HepG2 (cell line): ENCODE results near the gene SSNA1. TPM values are rescaled to one million over a fixed set of nuclear protein-coding genes. Genes with fewer than 3 reads are reported as not detected.

Experiments used
- ATAD3A ChIP-seq: sonication (generic); formaldehyde crosslinking; IDR thresholded peaks from 2 replicates; pipeline ENCODE4 v1.4.0; 2020; ENCODE audit warnings: missing genetic modification reagents
- E2F1 ChIP-seq: sonication (generic); formaldehyde crosslinking; IDR thresholded peaks from 2 replicates; pipeline ENCODE4 v1.5.0; 2020; ENCODE audit warnings: missing genetic modification reagents
- ETV5 ChIP-seq: IDR thresholded peaks from 2 replicates; pipeline ENCODE4 v1.6.1; 2018; ENCODE audit warnings: missing biosample characterization, missing genetic modification reagents, inconsistent platforms, borderline replicate concordance
- KMT2B ChIP-seq: IDR thresholded peaks from 2 replicates; pipeline ENCODE4 v1.6.1; 2016; ENCODE audit warnings: missing genetic modification reagents, missing compliant biosample characterization
- MAF1 ChIP-seq: sonication (generic); formaldehyde crosslinking; IDR thresholded peaks from 2 replicates; pipeline ENCODE4 v1.5.0; 2020; ENCODE audit warnings: missing genetic modification reagents, borderline replicate concordance
- MIER2 ChIP-seq: IDR thresholded peaks from 2 replicates; pipeline ENCODE4 v1.6.1; 2016; ENCODE audit warnings: missing biosample characterization, missing genetic modification reagents
- MTERF4 ChIP-seq: sonication (generic); formaldehyde crosslinking; IDR thresholded peaks from 2 replicates; pipeline ENCODE4 v1.8.0; 2023; ENCODE audit warnings: mild to moderate bottlenecking, missing genetic modification reagents
- SOX13 ChIP-seq, 3 experiments: fragments of 450-650 bp in 1 of 3; sonication (generic) in 1 of 3; formaldehyde crosslinking in 1 of 3; IDR thresholded peaks in 2 of 3; conservative IDR thresholded peaks in 1 of 3; 2 replicates each; pipeline versions ENCODE4 v1.5.0 to v1.6.1; 2016 to 2020; ENCODE audit warnings: antibody characterized with exemption in 1 of 3, mild to moderate bottlenecking in 1 of 3, missing compliant biosample characterization in 1 of 3, missing genetic modification reagents in 1 of 3, moderate library complexity in 1 of 3
- ZBTB38 ChIP-seq: sonication (generic); formaldehyde crosslinking; IDR thresholded peaks from 2 replicates; pipeline ENCODE4 v1.5.1; 2020; ENCODE audit warnings: mild to moderate bottlenecking, missing genetic modification reagents
- ZC3H4 ChIP-seq: sonication (generic); formaldehyde crosslinking; IDR thresholded peaks from 2 replicates; pipeline ENCODE4 v1.4.0; 2020; ENCODE audit warnings: missing genetic modification reagents, borderline replicate concordance
- ZNF24 ChIP-seq: fragments of 450-650 bp; IDR thresholded peaks from 2 replicates; pipeline ENCODE4 v1.6.1; 2017; ENCODE audit warnings: antibody characterized with exemption, mild to moderate bottlenecking
- ZNF34 ChIP-seq: sonication (generic); formaldehyde crosslinking; IDR thresholded peaks from 2 replicates; pipeline ENCODE4 v1.4.0; 2020; ENCODE audit warnings: mild to moderate bottlenecking, missing genetic modification reagents, borderline replicate concordance
- ZNF549 ChIP-seq: sonication (generic); formaldehyde crosslinking; IDR thresholded peaks from 2 replicates; pipeline ENCODE4 v1.5.0; 2020; ENCODE audit warnings: missing genetic modification reagents
- ZNF720 ChIP-seq: sonication (generic); formaldehyde crosslinking; IDR thresholded peaks from 2 replicates; pipeline ENCODE4 v1.4.0; 2020; ENCODE audit warnings: missing genetic modification reagents
- ZNF768 ChIP-seq: sonication (generic); formaldehyde crosslinking; IDR thresholded peaks from 2 replicates; pipeline ENCODE4 v1.4.0; 2020; ENCODE audit warnings: missing genetic modification reagents
- ZZZ3 ChIP-seq: sonication (generic); formaldehyde crosslinking; IDR thresholded peaks from 2 replicates; pipeline ENCODE4 v1.4.0; 2020; ENCODE audit warnings: missing genetic modification reagents, mild to moderate bottlenecking, borderline replicate concordance
- polyA plus RNA-seq, 8 experiments: library from polyadenylated mRNA; depleted of rRNA in 3 of 8; stranded (reverse) in 7 of 8; unstranded in 1 of 8; fragments of >200 nt; fragmentation: Illumina TruSeq in 4 of 8; extraction: Trizol in 4 of 8; gene quantifications; 2 replicates each; pipeline versions ENCODE4 v1.2.1 to v1.2.3, GENCODE V29; 2011 to 2016; ENCODE audit warnings: low read depth in 4 of 8, missing spikeins in 1 of 8, mixed read lengths in 1 of 8; ENCODE audit not compliant: insufficient read depth in 1 of 8
- total RNA-seq, 5 experiments: library from RNA; depleted of rRNA; stranded (reverse); fragments of >200 nt; fragmentation: Illumina TruSeq; extraction: Trizol; gene quantifications; 2 replicates each; pipeline ENCODE4 v1.2.3, GENCODE V29; 2016; ENCODE audit warnings: low read depth in 1 of 5
- TF ChIP-seq, protein P1 (sequence below): sonication (generic); formaldehyde crosslinking; IDR thresholded peaks from 2 replicates; pipeline ENCODE4 v1.5.1; 2020; ENCODE audit warnings: mild to moderate bottlenecking, missing genetic modification reagents, borderline replicate concordance
- TF ChIP-seq, protein P2 (sequence below): sonication (generic); formaldehyde crosslinking; IDR thresholded peaks from 2 replicates; pipeline ENCODE4 v1.5.1; 2020; ENCODE audit warnings: missing genetic modification reagents, mild to moderate bottlenecking, borderline replicate concordance
- TF ChIP-seq, protein P3 (sequence below): sonication (generic); formaldehyde crosslinking; IDR thresholded peaks from 2 replicates; pipeline ENCODE4 v1.8.0; 2022; ENCODE audit warnings: missing genetic modification reagents, mild to moderate bottlenecking, inconsistent platforms, borderline replicate concordance
- TF ChIP-seq, protein P4 (sequence below): sonication (generic); formaldehyde crosslinking; IDR thresholded peaks from 2 replicates; pipeline ENCODE4 v1.8.1; 2023; ENCODE audit warnings: missing genetic modification reagents, inconsistent platforms, borderline replicate concordance

Gene SSNA1
- total and polyA plus RNA-seq, 2 of the 13 experiments (the other 11 are each of a cell fraction or from before 2014, with no cell fraction given), result 35.9 to 49.4 TPM

DNA sequence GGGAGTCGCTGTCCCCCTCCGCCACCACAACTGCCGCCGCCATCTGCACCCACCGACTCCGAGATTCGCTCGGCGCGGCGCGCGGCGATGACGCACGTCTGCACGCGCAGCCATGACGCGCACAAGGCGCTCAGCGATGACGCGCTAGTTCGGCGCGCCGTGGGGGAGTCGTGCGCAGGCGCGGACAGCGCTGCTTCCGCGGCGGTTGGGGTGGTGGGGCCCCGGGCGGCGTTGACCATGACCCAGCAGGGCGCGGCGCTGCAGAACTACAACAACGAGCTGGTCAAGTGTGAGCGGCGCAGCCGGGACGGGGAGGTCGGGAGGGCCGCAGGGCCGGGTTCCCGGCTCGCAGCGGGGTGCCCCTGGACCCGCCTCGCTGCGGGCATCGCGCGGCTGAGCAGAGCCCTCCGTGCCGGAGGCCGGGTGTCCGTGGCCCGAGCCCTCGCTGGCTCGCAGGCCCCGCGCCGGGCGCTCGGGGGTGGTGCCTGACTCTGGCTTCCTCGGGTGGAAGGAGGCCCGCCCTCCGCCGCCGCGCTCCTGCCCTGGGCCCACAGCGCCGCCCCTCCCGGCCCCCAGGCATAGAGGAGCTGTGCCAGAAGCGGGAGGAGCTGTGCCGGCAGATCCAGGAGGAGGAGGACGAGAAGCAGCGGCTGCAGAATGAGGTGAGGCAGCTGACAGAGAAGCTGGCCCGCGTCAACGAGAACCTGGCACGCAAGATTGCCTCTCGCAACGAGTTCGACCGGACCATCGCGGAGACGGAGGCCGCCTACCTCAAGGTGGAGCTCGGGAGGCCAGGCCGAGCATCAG, at the start of gene SSNA1, which contains the start of gene ANAPC2 (continued):
- TF ChIP-seq, protein P1, sequence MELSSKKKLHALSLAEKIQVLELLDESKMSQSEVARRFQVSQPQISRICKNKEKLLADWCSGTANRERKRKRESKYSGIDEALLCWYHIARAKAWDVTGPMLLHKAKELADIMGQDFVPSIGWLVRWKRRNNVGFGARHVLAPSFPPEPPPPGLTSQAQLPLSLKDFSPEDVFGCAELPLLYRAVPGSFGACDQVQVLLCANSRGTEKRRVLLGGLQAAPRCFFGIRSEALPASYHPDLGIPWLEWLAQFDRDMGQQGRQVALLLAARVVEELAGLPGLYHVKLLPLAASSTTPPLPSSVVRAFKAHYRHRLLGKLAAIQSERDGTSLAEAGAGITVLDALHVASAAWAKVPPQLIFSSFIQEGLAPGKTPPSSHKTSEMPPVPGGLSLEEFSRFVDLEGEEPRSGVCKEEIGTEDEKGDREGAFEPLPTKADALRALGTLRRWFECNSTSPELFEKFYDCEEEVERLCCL (CRISPR knock-in tag), result no peak; the same call in 1 of the 2 replicates
- TF ChIP-seq MAF1 (CRISPR knock-in tag) (peak; percentile 63; the same call in 1 of the 2 replicates), ATAD3A (no peak), ZNF768 (CRISPR knock-in tag) (peak; percentile 38; the same call in 1 of the 2 replicates), ZZZ3 (CRISPR knock-in tag) (peak; percentile 90; the same call in 1 of the 2 replicates), MTERF4 (CRISPR knock-in tag) (peak; percentile 68; the same call in 1 of the 2 replicates), SOX13 (IDR thresholded peaks at IDR 0.05) (no peak; the same call in 1 of the 2 replicates), SOX13 (CRISPR knock-in tag; conservative IDR thresholded peaks at IDR 0.05 in 1 of 2, IDR thresholded peaks at IDR 0.05 in 1 of 2) (peak in 1 of 2 experiments; percentile 56; a peak in 1 of 4 replicates), ETV5 (CRISPR knock-in tag) (peak; percentile 67; the same call in 1 of the 2 replicates), ZNF24 (no peak), ZNF549 (no peak), ZBTB38 (peak; percentile 68; the same call in 1 of the 2 replicates), ZNF34 (CRISPR knock-in tag) (no peak), ZC3H4 (CRISPR knock-in tag) (no peak; the same call in 1 of the 2 replicates), KMT2B (CRISPR knock-in tag) (peak; percentile 94), E2F1 (CRISPR knock-in tag) (peak; percentile 66; the same call in 1 of the 2 replicates), MIER2 (CRISPR knock-in tag) (peak; percentile 71), ZNF720 (0 out of 2 replicates have a peak, but pooled peaks have one; percentile 79)
- TF ChIP-seq, protein P2, sequence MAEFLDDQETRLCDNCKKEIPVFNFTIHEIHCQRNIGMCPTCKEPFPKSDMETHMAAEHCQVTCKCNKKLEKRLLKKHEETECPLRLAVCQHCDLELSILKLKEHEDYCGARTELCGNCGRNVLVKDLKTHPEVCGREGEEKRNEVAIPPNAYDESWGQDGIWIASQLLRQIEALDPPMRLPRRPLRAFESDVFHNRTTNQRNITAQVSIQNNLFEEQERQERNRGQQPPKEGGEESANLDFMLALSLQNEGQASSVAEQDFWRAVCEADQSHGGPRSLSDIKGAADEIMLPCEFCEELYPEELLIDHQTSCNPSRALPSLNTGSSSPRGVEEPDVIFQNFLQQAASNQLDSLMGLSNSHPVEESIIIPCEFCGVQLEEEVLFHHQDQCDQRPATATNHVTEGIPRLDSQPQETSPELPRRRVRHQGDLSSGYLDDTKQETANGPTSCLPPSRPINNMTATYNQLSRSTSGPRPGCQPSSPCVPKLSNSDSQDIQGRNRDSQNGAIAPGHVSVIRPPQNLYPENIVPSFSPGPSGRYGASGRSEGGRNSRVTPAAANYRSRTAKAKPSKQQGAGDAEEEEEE (CRISPR knock-in tag), result no peak; the same call in 1 of the 2 replicates
- TF ChIP-seq, protein P3, sequence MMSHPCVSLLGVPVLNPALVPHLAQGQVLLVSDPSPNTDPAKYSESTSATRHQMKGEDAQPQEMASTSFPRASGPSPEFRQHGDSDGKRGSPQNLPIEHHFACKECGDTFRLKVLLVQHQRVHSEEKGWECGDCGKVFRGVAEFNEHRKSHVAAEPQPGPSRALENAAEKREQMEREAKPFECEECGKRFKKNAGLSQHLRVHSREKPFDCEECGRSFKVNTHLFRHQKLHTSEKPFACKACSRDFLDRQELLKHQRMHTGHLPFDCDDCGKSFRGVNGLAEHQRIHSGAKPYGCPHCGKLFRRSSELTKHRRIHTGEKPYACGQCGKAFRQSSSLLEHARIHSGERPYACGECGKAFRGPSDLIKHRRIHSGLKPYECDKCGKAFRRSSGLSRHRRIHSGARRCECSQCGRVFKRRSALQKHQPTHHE (CRISPR knock-in tag), result peak; percentile 94
- TF ChIP-seq, protein P4, sequence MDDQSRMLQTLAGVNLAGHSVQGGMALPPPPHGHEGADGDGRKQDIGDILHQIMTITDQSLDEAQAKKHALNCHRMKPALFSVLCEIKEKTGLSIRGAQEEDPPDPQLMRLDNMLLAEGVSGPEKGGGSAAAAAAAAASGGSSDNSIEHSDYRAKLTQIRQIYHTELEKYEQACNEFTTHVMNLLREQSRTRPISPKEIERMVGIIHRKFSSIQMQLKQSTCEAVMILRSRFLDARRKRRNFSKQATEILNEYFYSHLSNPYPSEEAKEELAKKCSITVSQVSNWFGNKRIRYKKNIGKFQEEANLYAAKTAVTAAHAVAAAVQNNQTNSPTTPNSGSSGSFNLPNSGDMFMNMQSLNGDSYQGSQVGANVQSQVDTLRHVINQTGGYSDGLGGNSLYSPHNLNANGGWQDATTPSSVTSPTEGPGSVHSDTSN, result no peak
